Hair follicular keratinocyte (primary cell): Measurements from ENCODE around the gene PHF14. TPM values are rescaled to one million over a fixed set of nuclear protein-coding genes. Genes with fewer than 3 reads are reported as not detected.

Experiments
- total RNA-seq: library from RNA; depleted of rRNA; stranded (reverse); fragments of >200 nt; gene quantifications from 2 replicates; pipeline ENCODE4 v1.2.3, GENCODE V29; 2015

Gene PHF14
- 15.9 and 29.4 TPM in 2 replicates for total RNA-seq

DNA sequence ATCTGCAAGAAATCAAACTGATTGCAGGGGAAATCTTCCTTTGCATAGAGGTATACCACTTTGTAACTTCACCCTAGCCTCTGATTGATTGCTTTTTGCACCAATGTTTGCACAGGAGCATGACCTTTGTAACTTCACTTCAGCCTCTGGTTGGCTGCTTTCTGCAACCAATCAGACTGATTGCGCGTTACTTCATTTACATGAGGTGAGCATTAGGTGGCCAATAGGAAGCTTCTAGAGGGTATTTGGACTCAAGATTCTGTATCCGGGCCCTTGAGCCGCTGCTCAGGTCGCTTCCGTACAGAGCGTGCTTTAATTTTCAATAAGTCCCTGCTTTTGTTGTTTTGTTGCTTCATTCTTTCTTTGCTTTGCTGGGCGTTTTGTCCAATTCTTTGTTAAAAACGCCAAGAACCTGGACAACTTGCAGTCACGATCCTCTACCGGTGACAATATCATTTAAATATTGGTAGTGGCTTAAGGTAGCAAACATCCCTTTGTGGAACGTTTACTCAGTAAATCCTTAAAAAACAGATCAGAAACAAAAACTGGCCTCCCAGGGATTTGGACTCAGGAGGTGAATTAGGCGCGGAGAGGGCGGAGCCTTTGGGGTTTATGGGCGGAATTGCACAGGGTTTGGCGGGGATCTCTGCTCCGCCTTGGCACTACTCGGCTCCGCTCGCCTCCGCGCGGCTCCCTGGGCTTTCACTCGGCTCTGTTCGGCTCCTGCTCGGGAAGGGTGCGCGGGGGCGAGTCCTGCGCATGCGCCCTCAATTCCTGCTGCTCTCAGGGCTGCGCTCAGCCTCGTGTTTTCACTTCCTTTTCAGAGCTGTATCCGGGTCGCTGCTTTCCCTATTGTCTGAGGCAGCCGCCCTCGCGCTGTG lies at the start of gene PHF14:
Gene PHF14 (plus strand): TSS at position 812 of the 881 bp plus-strand sequence. CDS start 452 bp downstream, outside the sequence.

